WERI-Rb-1 (cell line): ENCODE data around the gene ARHGAP26.

Experiments used
- DNase-seq: peaks from one replicate; pipeline ENCODE4 v3.0.0-alpha.2; 2020
- H3K27ac ChIP-seq: fragments of 250-450 bp; sonication (Bioruptor Pico); 2 replicates; pipeline ENCODE4 v1.5.1; 2020; ENCODE audit warnings: mild to moderate bottlenecking, moderate library complexity
- H3K27me3 ChIP-seq: fragments of 250-450 bp; sonication (Bioruptor Pico); 2 replicates; pipeline ENCODE4 v1.5.1; 2021; ENCODE audit warnings: mild to moderate bottlenecking, low read depth, moderate library complexity; ENCODE audit not compliant: insufficient read depth, severe bottlenecking
- H3K36me3 ChIP-seq: fragments of 250-450 bp; sonication (Bioruptor Pico); 2 replicates; pipeline ENCODE4 v1.5.1; 2020; ENCODE audit warnings: mild to moderate bottlenecking, moderate library complexity
- H3K4me3 ChIP-seq: 2 replicates; pipeline ENCODE4 v1.5.1; 2011; ENCODE audit warnings: low read depth, mild to moderate bottlenecking, control low read depth, low read length
- H3K9me3 ChIP-seq: fragments of 250-450 bp; sonication (Bioruptor Pico); 2 replicates; pipeline ENCODE4 v1.5.1; 2021; ENCODE audit warnings: mild to moderate bottlenecking, moderate library complexity; ENCODE audit not compliant: severe bottlenecking
- TF ChIP-seq, protein P1 (sequence below): IDR thresholded peaks from 2 replicates; pipeline ENCODE4 v1.5.1; 2011; ENCODE audit warnings: low read depth, mild to moderate bottlenecking, control low read depth, inconsistent platforms, low read length

Gene ARHGAP26

DNA sequence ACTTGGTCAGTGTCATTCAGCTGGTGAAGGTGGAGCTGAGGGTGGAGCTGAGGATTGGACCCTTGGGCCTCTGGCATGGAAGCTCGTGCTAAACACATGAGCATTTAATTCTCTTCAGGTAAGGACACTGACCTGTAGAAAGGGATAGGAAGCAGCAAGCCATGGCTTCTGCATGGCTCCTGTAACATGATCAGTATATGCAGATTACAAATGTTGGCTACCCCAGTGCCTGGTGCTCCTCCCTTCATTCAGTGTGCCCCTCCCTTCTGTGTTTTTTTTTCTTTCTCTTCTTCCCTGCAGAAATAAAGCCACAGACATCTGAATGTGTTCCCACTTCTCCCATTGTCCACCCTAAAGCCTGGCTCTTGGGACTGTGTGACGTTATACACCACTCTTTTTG is 52.9 kb downstream of the ARHGAP26 start:
- Histone ChIP-seq H3K27ac (no peak overlapping the region), H3K36me3 (no peaks in the 10 kb centered on the region), H3K9me3 (no peaks in the 10 kb centered on the region), H3K27me3 (no peaks in the 10 kb centered on the region), H3K4me3 (no peak overlapping the region)
- TF ChIP-seq, protein P1, sequence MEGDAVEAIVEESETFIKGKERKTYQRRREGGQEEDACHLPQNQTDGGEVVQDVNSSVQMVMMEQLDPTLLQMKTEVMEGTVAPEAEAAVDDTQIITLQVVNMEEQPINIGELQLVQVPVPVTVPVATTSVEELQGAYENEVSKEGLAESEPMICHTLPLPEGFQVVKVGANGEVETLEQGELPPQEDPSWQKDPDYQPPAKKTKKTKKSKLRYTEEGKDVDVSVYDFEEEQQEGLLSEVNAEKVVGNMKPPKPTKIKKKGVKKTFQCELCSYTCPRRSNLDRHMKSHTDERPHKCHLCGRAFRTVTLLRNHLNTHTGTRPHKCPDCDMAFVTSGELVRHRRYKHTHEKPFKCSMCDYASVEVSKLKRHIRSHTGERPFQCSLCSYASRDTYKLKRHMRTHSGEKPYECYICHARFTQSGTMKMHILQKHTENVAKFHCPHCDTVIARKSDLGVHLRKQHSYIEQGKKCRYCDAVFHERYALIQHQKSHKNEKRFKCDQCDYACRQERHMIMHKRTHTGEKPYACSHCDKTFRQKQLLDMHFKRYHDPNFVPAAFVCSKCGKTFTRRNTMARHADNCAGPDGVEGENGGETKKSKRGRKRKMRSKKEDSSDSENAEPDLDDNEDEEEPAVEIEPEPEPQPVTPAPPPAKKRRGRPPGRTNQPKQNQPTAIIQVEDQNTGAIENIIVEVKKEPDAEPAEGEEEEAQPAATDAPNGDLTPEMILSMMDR, result no peak
- no peak for DNase-seq

DNA sequence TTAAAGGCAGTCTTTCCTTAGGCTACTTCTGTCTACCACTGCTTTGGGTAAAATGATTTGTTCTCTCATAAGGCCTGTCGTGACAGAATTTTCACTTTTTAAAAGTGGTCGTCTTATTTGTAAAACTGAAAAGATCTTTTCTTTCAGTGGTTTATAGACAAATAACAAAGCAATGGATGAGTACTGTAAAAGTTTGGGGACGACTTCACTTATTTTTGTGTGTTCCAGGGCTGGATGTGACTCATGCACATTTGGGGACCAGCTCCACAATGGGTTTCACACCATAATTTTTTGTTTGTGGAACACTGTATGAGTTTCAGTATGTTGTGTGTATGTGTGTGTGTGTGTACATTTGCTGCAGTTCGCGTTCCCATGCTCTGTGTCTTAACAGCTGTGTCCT is 53.6 kb downstream of the ARHGAP26 start:
- TF ChIP-seq, protein P1, result no peak
- DNase-seq, result no peak
- Histone ChIP-seq H3K27ac (no peak overlapping the region), H3K27me3 (no peaks in the 10 kb centered on the region), H3K4me3 (no peak overlapping the region), H3K36me3 (no peaks in the 10 kb centered on the region), H3K9me3 (no peaks in the 10 kb centered on the region)

- H3K27ac ChIP-seq, result no peak overlapping the region
- H3K4me3 ChIP-seq, result no peak overlapping the region
- no peaks in the 10 kb centered on the region for H3K36me3 ChIP-seq
- TF ChIP-seq, protein P1, result no peak
- no peak for DNase-seq
- no peaks in the 10 kb centered on the region for H3K27me3 ChIP-seq
- H3K9me3 ChIP-seq, result no peaks in the 10 kb centered on the region
These were observed 54.2 kb downstream of the ARHGAP26 start for GRCh38 chr5:142824391-142824790.

DNA sequence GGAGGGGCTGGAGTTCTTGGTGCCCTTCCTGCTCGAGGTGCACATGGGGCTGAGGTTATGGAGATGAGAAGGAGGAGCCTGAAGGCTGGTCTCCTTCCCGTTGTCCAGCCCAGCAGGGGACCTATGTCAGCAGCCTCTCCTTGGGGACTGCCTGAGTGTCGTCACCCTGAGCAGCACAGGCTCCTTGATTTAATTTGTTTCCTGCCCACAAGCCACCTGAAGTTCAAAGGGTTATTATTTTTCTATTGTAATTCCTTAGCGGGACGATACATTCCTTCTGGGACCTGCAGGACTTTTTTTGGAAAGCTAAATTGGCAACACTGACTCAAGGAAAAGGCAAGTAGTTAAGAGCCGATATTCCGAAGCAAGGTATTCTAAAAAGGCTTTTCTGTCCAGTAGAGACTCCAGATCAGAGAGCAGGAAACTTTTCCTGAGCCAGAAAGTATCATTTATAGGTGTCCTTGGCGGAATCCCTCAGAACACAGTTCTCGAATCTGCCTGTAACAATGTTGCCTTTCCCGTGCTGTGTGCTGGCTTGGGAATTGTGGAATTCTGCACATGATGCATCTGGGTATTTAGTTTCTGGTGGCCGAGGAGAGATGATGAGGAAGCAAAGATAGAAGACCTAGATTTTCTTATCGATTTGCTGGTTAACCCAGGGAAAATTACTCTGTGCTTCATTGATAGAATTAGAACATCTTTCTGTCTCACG is 55.4 kb downstream of the ARHGAP26 start:
- no peaks in the 10 kb centered on the region for H3K27me3 ChIP-seq
- H3K4me3 ChIP-seq, result no peak overlapping the region
- no peak overlapping the region for H3K27ac ChIP-seq
- DNase-seq, result no peak
- no peaks in the 10 kb centered on the region for H3K9me3 ChIP-seq
- TF ChIP-seq, protein P1, result no peak
- no peaks in the 10 kb centered on the region for H3K36me3 ChIP-seq

- no peak for DNase-seq
- Histone ChIP-seq H3K36me3 (no peaks in the 10 kb centered on the region), H3K27ac (no peak overlapping the region), H3K9me3 (no peaks in the 10 kb centered on the region), H3K4me3 (no peak overlapping the region), H3K27me3 (no peaks in the 10 kb centered on the region)
- TF ChIP-seq, protein P1, result no peak
These were observed 55.9 kb downstream of the ARHGAP26 start for GRCh38 chr5:142826093-142826492.
